Epithelial cell of proximal tubule (primary cell): ENCODE data around the gene RRP1B. TPM values are rescaled to one million over a fixed set of nuclear protein-coding genes. Genes with fewer than 3 reads are reported as not detected.

ENCODE experiments used
- DNase-seq: peaks from one replicate; pipeline ENCODE4 v3.0.0-alpha.2; 2011; ENCODE audit warnings: low read depth
- H3K4me3 ChIP-seq: 2 replicates; pipeline ENCODE4 v1.5.1; 2011; ENCODE audit warnings: low read depth, mild to moderate bottlenecking, low read length
- CTCF ChIP-seq: conservative IDR thresholded peaks from 2 replicates; pipeline ENCODE4 v1.5.1; 2012; ENCODE audit warnings: low read depth, mild to moderate bottlenecking, low read length
- total RNA-seq: library from RNA; depleted of rRNA; stranded (reverse); fragments of >200 nt; gene quantifications from 2 replicates; pipeline ENCODE4 v1.2.3, GENCODE V29; 2015

Gene RRP1B
- total RNA-seq, 1 donor from 2014 or later: 37.6 TPM

- TF ChIP-seq CTCF: no peak
- no peak overlapping the region for H3K4me3 ChIP-seq
- DNase-seq: no peak
Observed at GRCh38 chr21:43686811-43687565, 27.6 kb downstream of the RRP1B start.

GRCh38 chr21:43687566-43688399, 28.4 kb downstream of the RRP1B start:
- no peak overlapping the region for H3K4me3 ChIP-seq
- DNase-seq: no peak
- TF ChIP-seq CTCF: no peak

- no peak overlapping the region for H3K4me3 ChIP-seq
- no peak for DNase-seq
- no peak for TF ChIP-seq CTCF
Observed at GRCh38 chr21:43688906-43689305, 29.5 kb downstream of the RRP1B start.

GRCh38 chr21:43689556-43690337, 30.4 kb downstream of the RRP1B start:
- H3K4me3 ChIP-seq: no peak overlapping the region
- DNase-seq: no peak
- no peak for TF ChIP-seq CTCF

GRCh38 chr21:43690346-43690745, 31.0 kb downstream of the RRP1B start:
- DNase-seq: no peak
- H3K4me3 ChIP-seq: no peak overlapping the region
- TF ChIP-seq CTCF: no peak

GRCh38 chr21:43691086-43691795, 31.9 kb downstream of the RRP1B start:
- no peak overlapping the region for H3K4me3 ChIP-seq
- no peak for DNase-seq
- no peak for TF ChIP-seq CTCF
